Muscle layer of duodenum (tissue), 2 donors: Measurements from ENCODE around the gene SLC10A7.

Experiments
- H3K27ac ChIP-seq: one replicate; pipeline ENCODE4 v1.7.0; 2013; ENCODE audit warnings: mild to moderate bottlenecking, low read length
- H3K27me3 ChIP-seq: one replicate; pipeline ENCODE4 v1.7.0; 2013; ENCODE audit warnings: low read depth, mild to moderate bottlenecking, control low read depth, low read length
- H3K36me3 ChIP-seq, 2 donors: one replicate each; pipeline ENCODE4 v1.7.0; 2013; ENCODE audit warnings: low read length in 2 of 2, control low read depth in 1 of 2, mild to moderate bottlenecking in 1 of 2; ENCODE audit not compliant: insufficient read depth in 2 of 2, control insufficient read depth in 1 of 2
- H3K4me1 ChIP-seq, 2 donors: one replicate each; pipeline ENCODE4 v1.7.0; 2013; ENCODE audit warnings: low read length in 2 of 2, mild to moderate bottlenecking in 2 of 2, control low read depth in 1 of 2, moderate library complexity in 1 of 2; ENCODE audit not compliant: insufficient read depth in 2 of 2, control insufficient read depth in 1 of 2
- H3K4me3 ChIP-seq, 2 donors: one replicate each; pipeline ENCODE4 v1.7.0; 2013; ENCODE audit warnings: low read length in 2 of 2, low read depth in 1 of 2, mild to moderate bottlenecking in 1 of 2
- H3K9me3 ChIP-seq, 2 donors: one replicate each; pipeline ENCODE4 v1.7.0; 2013; ENCODE audit warnings: low read length in 2 of 2, control low read depth in 1 of 2, mild to moderate bottlenecking in 1 of 2; ENCODE audit not compliant: control insufficient read depth in 1 of 2
- donor health status: healthy.

SLC10A7 gene

GRCh38 chr4:146333895-146334262, 187.9 kb downstream of the SLC10A7 start:
- Histone ChIP-seq H3K9me3 (no peaks in the 10 kb centered on the region), H3K27ac (no peak overlapping the region), H3K27me3 (no peaks in the 10 kb centered on the region), H3K4me1 (peaks cover 0 to 6% of the 10 kb centered on the region in 2 donors), H3K36me3 (no peaks in the 10 kb centered on the region), H3K4me3 (no peak overlapping the region)

GRCh38 chr4:146333187-146333894, 188.4 kb downstream of the SLC10A7 start:
- Histone ChIP-seq H3K4me1 (peaks cover 0 to 6% of the 10 kb centered on the region in 2 donors), H3K27me3 (no peaks in the 10 kb centered on the region), H3K9me3 (no peaks in the 10 kb centered on the region), H3K27ac (no peak overlapping the region), H3K36me3 (no peaks in the 10 kb centered on the region), H3K4me3 (no peak overlapping the region)

- no peak overlapping the region for H3K4me3 ChIP-seq
- no peak overlapping the region for H3K27ac ChIP-seq
Measured at GRCh38 chr4:146330392-146330791, 191.3 kb downstream of the SLC10A7 start.

GRCh38 chr4:146329050-146329716, 192.6 kb downstream of the SLC10A7 start:
- Histone ChIP-seq H3K27ac (no peak overlapping the region), H3K4me3 (no peak overlapping the region), H3K36me3 (no peaks in the 10 kb centered on the region), H3K27me3 (no peaks in the 10 kb centered on the region), H3K4me1 (no peaks in the 10 kb centered on the region), H3K9me3 (no peaks in the 10 kb centered on the region)

More at GRCh38 chr4:146330392-146330791, 191.3 kb downstream of the SLC10A7 start:
- H3K36me3 ChIP-seq: no peaks in the 10 kb centered on the region
- no peaks in the 10 kb centered on the region for H3K4me1 ChIP-seq
- no peaks in the 10 kb centered on the region for H3K27me3 ChIP-seq
- H3K9me3 ChIP-seq: no peaks in the 10 kb centered on the region

GRCh38 chr4:146327859-146328650, 193.7 kb downstream of the SLC10A7 start:
- Histone ChIP-seq H3K27ac (no peak overlapping the region), H3K36me3 (no peaks in the 10 kb centered on the region), H3K9me3 (no peaks in the 10 kb centered on the region), H3K27me3 (no peaks in the 10 kb centered on the region), H3K4me3 (no peak overlapping the region), H3K4me1 (no peaks in the 10 kb centered on the region)

- Histone ChIP-seq H3K36me3 (no peaks in the 10 kb centered on the region), H3K9me3 (no peaks in the 10 kb centered on the region), H3K27ac (no peak overlapping the region), H3K4me1 (no peaks in the 10 kb centered on the region), H3K27me3 (no peaks in the 10 kb centered on the region), H3K4me3 (no peak overlapping the region)
Measured at GRCh38 chr4:146318894-146319293, 202.8 kb downstream of the SLC10A7 start.

- no peaks in the 10 kb centered on the region for H3K36me3 ChIP-seq
- no peaks in the 10 kb centered on the region for H3K4me1 ChIP-seq
- H3K27ac ChIP-seq: no peak overlapping the region
- no peaks in the 10 kb centered on the region for H3K27me3 ChIP-seq
- H3K4me3 ChIP-seq: no peak overlapping the region
- H3K9me3 ChIP-seq: no peaks in the 10 kb centered on the region
Measured at GRCh38 chr4:146317783-146318182, 204.0 kb downstream of the SLC10A7 start.

- no peak overlapping the region for H3K27ac ChIP-seq
- no peaks in the 10 kb centered on the region for H3K9me3 ChIP-seq
- no peaks in the 10 kb centered on the region for H3K27me3 ChIP-seq
- no peak overlapping the region for H3K4me3 ChIP-seq
- no peaks in the 10 kb centered on the region for H3K36me3 ChIP-seq
- H3K4me1 ChIP-seq: no peaks in the 10 kb centered on the region
Measured at GRCh38 chr4:146315184-146315583, 206.6 kb downstream of the SLC10A7 start.

GRCh38 chr4:146311238-146311970, 210.3 kb downstream of the SLC10A7 start:
- Histone ChIP-seq H3K36me3 (no peaks in the 10 kb centered on the region), H3K4me1 (no peaks in the 10 kb centered on the region), H3K27me3 (no peaks in the 10 kb centered on the region), H3K27ac (no peak overlapping the region), H3K4me3 (no peak overlapping the region), H3K9me3 (no peaks in the 10 kb centered on the region)

- H3K4me1 ChIP-seq: no peaks in the 10 kb centered on the region
- H3K36me3 ChIP-seq: no peaks in the 10 kb centered on the region
- H3K4me3 ChIP-seq: no peak overlapping the region
- H3K27me3 ChIP-seq: no peaks in the 10 kb centered on the region
- no peak overlapping the region for H3K27ac ChIP-seq
- no peaks in the 10 kb centered on the region for H3K9me3 ChIP-seq
Measured at GRCh38 chr4:146310319-146311021, 211.3 kb downstream of the SLC10A7 start.
